HepG2 (cell line): Measurements from ENCODE around the gene SFXN5. TPM values are rescaled to one million over a fixed set of nuclear protein-coding genes. Genes with fewer than 3 reads are reported as not detected.
A peak's percentile ranks its signal among the peaks of the same experiment; 100 is the strongest.

Experiments used
- ATF1 ChIP-seq: IDR thresholded peaks from 2 replicates; pipeline ENCODE4 v1.6.1; 2016; ENCODE audit warnings: mild to moderate bottlenecking, control low read depth
- BRD4 ChIP-seq: sonication (generic); formaldehyde crosslinking; IDR thresholded peaks from 2 replicates; pipeline ENCODE4 v1.4.0; 2020; ENCODE audit warnings: missing genetic modification reagents
- CEBPG ChIP-seq: IDR thresholded peaks from 2 replicates; pipeline ENCODE4 v1.6.1; 2016
- GPN1 ChIP-seq: sonication (generic); formaldehyde crosslinking; IDR thresholded peaks from 2 replicates; pipeline ENCODE4 v1.5.1; 2020; ENCODE audit warnings: missing genetic modification reagents, borderline replicate concordance
- HOXA9 ChIP-seq: sonication (generic); formaldehyde crosslinking; IDR thresholded peaks from 2 replicates; pipeline ENCODE4 v1.8.1; 2022; ENCODE audit warnings: missing genetic modification reagents, mild to moderate bottlenecking, moderate library complexity, borderline replicate concordance
- IKZF1 ChIP-seq: fragments of 450-650 bp; IDR thresholded peaks from 2 replicates; pipeline ENCODE4 v1.7.1; 2016
- IKZF4 ChIP-seq: sonication (generic); formaldehyde crosslinking; IDR thresholded peaks from 2 replicates; pipeline ENCODE4 v1.5.1; 2020; ENCODE audit warnings: borderline replicate concordance, mild to moderate bottlenecking, low read depth, missing genetic modification reagents; ENCODE audit errors: not compliant biosample characterization
- MAFK ChIP-seq, 2 experiments: IDR thresholded peaks in 1 of 2; conservative IDR thresholded peaks in 1 of 2; 2 replicates each; pipeline ENCODE4 v1.6.1; 2011; ENCODE audit warnings: improper control_type of control experiment in 2 of 2, low read length in 2 of 2
- MAZ ChIP-seq, 2 experiments: sonication (generic) in 1 of 2; formaldehyde crosslinking in 1 of 2; IDR thresholded peaks; 2 replicates each; pipeline versions ENCODE4 v1.5.0 to v1.6.1; 2012 to 2020; ENCODE audit warnings: low read depth in 2 of 2, mild to moderate bottlenecking in 2 of 2, borderline replicate concordance in 1 of 2, improper control_type of control experiment in 1 of 2, low read length in 1 of 2, missing genetic modification reagents in 1 of 2, moderate library complexity in 1 of 2
- MIER2 ChIP-seq: IDR thresholded peaks from 2 replicates; pipeline ENCODE4 v1.6.1; 2016; ENCODE audit warnings: missing biosample characterization, missing genetic modification reagents
- PCBP1 ChIP-seq: fragments of 200-400 bp; formaldehyde crosslinking; IDR thresholded peaks from 2 replicates; pipeline ENCODE4 v1.6.1; 2017; ENCODE audit warnings: mild to moderate bottlenecking, low read depth, low read length, borderline replicate concordance
- SMAD3 ChIP-seq: sonication (generic); formaldehyde crosslinking; IDR thresholded peaks from 2 replicates; pipeline ENCODE4 v1.4.0; 2020; ENCODE audit warnings: missing genetic modification reagents
- ZBTB38 ChIP-seq: sonication (generic); formaldehyde crosslinking; IDR thresholded peaks from 2 replicates; pipeline ENCODE4 v1.5.1; 2020; ENCODE audit warnings: mild to moderate bottlenecking, missing genetic modification reagents
- ZMYM4 ChIP-seq: sonication (generic); formaldehyde crosslinking; IDR thresholded peaks from 2 replicates; pipeline ENCODE4 v1.8.1; 2023; ENCODE audit warnings: mild to moderate bottlenecking, missing genetic modification reagents
- ZNF160 ChIP-seq: sonication (generic); formaldehyde crosslinking; IDR thresholded peaks from 2 replicates; pipeline ENCODE4 v1.8.0; 2022; ENCODE audit warnings: mild to moderate bottlenecking, inconsistent platforms, missing genetic modification reagents
- ZNF274 ChIP-seq: sonication (generic); formaldehyde crosslinking; IDR thresholded peaks from 2 replicates; pipeline ENCODE4 v1.5.1; 2020; ENCODE audit warnings: mild to moderate bottlenecking, missing genetic modification reagents
- ZNF317 ChIP-seq: sonication (generic); formaldehyde crosslinking; IDR thresholded peaks from 2 replicates; pipeline ENCODE4 v1.5.0; 2020; ENCODE audit warnings: mild to moderate bottlenecking, missing genetic modification reagents
- ZNF543 ChIP-seq: sonication (generic); formaldehyde crosslinking; IDR thresholded peaks from 2 replicates; pipeline ENCODE4 v1.4.0; 2020; ENCODE audit warnings: mild to moderate bottlenecking, missing genetic modification reagents
- ZNF768 ChIP-seq: sonication (generic); formaldehyde crosslinking; IDR thresholded peaks from 2 replicates; pipeline ENCODE4 v1.4.0; 2020; ENCODE audit warnings: missing genetic modification reagents
- ZNF781 ChIP-seq: sonication (generic); formaldehyde crosslinking; IDR thresholded peaks from 2 replicates; pipeline ENCODE4 v1.5.1; 2020; ENCODE audit warnings: borderline replicate concordance, mild to moderate bottlenecking, missing genetic modification reagents; ENCODE audit errors: not compliant biosample characterization
- polyA plus RNA-seq, 8 experiments: library from polyadenylated mRNA; depleted of rRNA in 3 of 8; stranded (reverse) in 7 of 8; unstranded in 1 of 8; fragments of >200 nt; fragmentation: Illumina TruSeq in 4 of 8; extraction: Trizol in 4 of 8; gene quantifications; 2 replicates each; pipeline versions ENCODE4 v1.2.1 to v1.2.3, GENCODE V29; 2011 to 2016; ENCODE audit warnings: low read depth in 4 of 8, missing spikeins in 1 of 8, mixed read lengths in 1 of 8; ENCODE audit not compliant: insufficient read depth in 1 of 8
- total RNA-seq, 5 experiments: library from RNA; depleted of rRNA; stranded (reverse); fragments of >200 nt; fragmentation: Illumina TruSeq; extraction: Trizol; gene quantifications; 2 replicates each; pipeline ENCODE4 v1.2.3, GENCODE V29; 2016; ENCODE audit warnings: low read depth in 1 of 5
- TF ChIP-seq, protein P1 (sequence below): sonication (generic); formaldehyde crosslinking; IDR thresholded peaks from 2 replicates; pipeline ENCODE4 v1.8.0; 2022; ENCODE audit warnings: missing genetic modification reagents, mild to moderate bottlenecking, borderline replicate concordance
- TF ChIP-seq, protein P2 (sequence below): sonication (generic); formaldehyde crosslinking; IDR thresholded peaks from 2 replicates; pipeline ENCODE4; 2020; ENCODE audit warnings: missing genetic modification reagents, mild to moderate bottlenecking, borderline replicate concordance
- TF ChIP-seq, protein P3 (sequence below): sonication (generic); formaldehyde crosslinking; conservative IDR thresholded peaks from 2 replicates; pipeline ENCODE4 v1.8.1; 2023; ENCODE audit warnings: missing genetic modification reagents
- TF ChIP-seq, protein P4 (sequence below): sonication (generic); formaldehyde crosslinking; IDR thresholded peaks from 2 replicates; pipeline ENCODE4 v1.5.1; 2020; ENCODE audit warnings: missing genetic modification reagents, mild to moderate bottlenecking, borderline replicate concordance

SFXN5 gene
- total and polyA plus RNA-seq, 2 of the 13 experiments (the other 11 are each of a cell fraction or from before 2014, with no cell fraction given) = 34.9 to 37.4 TPM

DNA sequence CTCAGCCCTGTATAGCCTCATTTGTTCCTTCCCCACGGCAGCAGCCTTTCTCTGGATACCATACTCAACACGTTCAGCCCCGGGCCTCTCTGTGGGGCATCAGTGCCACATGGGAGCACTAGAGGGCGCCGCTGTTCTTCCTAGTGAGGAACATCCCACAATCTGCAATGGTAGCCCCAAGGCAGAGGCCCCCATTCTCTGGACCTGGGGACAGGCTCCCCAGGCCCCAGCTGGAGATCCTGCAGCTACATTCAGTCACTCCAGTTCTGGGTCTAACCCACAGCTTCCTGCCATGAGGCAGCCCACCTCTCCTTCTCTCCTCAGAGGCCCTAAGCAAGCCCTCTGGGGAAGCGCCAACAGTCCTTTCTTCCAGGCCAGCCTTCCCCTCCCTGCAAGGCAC, 14.2 kb upstream of the SFXN5 start (continued):
- TF ChIP-seq, protein P1, sequence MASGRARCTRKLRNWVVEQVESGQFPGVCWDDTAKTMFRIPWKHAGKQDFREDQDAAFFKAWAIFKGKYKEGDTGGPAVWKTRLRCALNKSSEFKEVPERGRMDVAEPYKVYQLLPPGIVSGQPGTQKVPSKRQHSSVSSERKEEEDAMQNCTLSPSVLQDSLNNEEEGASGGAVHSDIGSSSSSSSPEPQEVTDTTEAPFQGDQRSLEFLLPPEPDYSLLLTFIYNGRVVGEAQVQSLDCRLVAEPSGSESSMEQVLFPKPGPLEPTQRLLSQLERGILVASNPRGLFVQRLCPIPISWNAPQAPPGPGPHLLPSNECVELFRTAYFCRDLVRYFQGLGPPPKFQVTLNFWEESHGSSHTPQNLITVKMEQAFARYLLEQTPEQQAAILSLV (CRISPR knock-in tag) = 0 out of 2 replicates have a peak, but pooled peaks have one; percentile 36
- TF ChIP-seq IKZF1 (no peak), ZNF317 (no peak), ZBTB38 (CRISPR knock-in tag) (peak; percentile 33; the same call in 1 of the 2 replicates), SMAD3 (CRISPR knock-in tag) (0 out of 2 replicates have a peak, but pooled peaks have one; percentile 57), ZNF768 (CRISPR knock-in tag) (no peak), ZNF274 (CRISPR knock-in tag) (peak; percentile 74; the same call in 1 of the 2 replicates), ZNF160 (no peak), ZMYM4 (CRISPR knock-in tag) (no peak), HOXA9 (CRISPR knock-in tag) (no peak), ZNF543 (no peak), BRD4 (no peak), MAZ (IDR thresholded peaks at IDR 0.05; ENCODE audit: borderline replicate concordance, low read depth, low read length) (peak; percentile 23; the same call in 1 of the 2 replicates), MAZ (CRISPR knock-in tag; IDR thresholded peaks at IDR 0.05; ENCODE audit: low read depth) (0 out of 2 replicates have a peak, but pooled peaks have one; percentile 21), ATF1 (CRISPR knock-in tag) (no peak), CEBPG (no peak), MIER2 (no peak), IKZF4 (no peak), GPN1 (CRISPR knock-in tag) (no peak), MAFK (conservative IDR thresholded peaks at IDR 0.05 in 1 of 2, IDR thresholded peaks at IDR 0.05 in 1 of 2; ENCODE audit: low read length in 2 of 2) (no peak), PCBP1 (no peak), ZNF781 (CRISPR knock-in tag) (no peak)
- TF ChIP-seq, protein P2, sequence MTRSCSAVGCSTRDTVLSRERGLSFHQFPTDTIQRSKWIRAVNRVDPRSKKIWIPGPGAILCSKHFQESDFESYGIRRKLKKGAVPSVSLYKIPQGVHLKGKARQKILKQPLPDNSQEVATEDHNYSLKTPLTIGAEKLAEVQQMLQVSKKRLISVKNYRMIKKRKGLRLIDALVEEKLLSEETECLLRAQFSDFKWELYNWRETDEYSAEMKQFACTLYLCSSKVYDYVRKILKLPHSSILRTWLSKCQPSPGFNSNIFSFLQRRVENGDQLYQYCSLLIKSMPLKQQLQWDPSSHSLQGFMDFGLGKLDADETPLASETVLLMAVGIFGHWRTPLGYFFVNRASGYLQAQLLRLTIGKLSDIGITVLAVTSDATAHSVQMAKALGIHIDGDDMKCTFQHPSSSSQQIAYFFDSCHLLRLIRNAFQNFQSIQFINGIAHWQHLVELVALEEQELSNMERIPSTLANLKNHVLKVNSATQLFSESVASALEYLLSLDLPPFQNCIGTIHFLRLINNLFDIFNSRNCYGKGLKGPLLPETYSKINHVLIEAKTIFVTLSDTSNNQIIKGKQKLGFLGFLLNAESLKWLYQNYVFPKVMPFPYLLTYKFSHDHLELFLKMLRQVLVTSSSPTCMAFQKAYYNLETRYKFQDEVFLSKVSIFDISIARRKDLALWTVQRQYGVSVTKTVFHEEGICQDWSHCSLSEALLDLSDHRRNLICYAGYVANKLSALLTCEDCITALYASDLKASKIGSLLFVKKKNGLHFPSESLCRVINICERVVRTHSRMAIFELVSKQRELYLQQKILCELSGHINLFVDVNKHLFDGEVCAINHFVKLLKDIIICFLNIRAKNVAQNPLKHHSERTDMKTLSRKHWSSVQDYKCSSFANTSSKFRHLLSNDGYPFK (CRISPR knock-in tag) = 0 out of 2 replicates have a peak, but pooled peaks have one; percentile 41
- TF ChIP-seq, protein P3, sequence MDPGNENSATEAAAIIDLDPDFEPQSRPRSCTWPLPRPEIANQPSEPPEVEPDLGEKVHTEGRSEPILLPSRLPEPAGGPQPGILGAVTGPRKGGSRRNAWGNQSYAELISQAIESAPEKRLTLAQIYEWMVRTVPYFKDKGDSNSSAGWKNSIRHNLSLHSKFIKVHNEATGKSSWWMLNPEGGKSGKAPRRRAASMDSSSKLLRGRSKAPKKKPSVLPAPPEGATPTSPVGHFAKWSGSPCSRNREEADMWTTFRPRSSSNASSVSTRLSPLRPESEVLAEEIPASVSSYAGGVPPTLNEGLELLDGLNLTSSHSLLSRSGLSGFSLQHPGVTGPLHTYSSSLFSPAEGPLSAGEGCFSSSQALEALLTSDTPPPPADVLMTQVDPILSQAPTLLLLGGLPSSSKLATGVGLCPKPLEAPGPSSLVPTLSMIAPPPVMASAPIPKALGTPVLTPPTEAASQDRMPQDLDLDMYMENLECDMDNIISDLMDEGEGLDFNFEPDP (CRISPR knock-in tag) = no peak
- TF ChIP-seq, protein P4, sequence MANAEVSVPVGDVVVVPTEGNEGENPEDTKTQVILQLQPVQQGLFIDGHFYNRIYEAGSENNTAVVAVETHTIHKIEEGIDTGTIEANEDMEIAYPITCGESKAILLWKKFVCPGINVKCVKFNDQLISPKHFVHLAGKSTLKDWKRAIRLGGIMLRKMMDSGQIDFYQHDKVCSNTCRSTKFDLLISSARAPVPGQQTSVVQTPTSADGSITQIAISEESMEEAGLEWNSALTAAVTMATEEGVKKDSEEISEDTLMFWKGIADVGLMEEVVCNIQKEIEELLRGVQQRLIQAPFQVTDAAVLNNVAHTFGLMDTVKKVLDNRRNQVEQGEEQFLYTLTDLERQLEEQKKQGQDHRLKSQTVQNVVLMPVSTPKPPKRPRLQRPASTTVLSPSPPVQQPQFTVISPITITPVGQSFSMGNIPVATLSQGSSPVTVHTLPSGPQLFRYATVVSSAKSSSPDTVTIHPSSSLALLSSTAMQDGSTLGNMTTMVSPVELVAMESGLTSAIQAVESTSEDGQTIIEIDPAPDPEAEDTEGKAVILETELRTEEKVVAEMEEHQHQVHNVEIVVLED (CRISPR knock-in tag) = peak; percentile 30; the same call in 1 of the 2 replicates
